Transverse colon (tissue), 4 donors: ENCODE measurements around the gene SPATA31C1. TPM values are rescaled to one million over a fixed set of nuclear protein-coding genes. Genes with fewer than 3 reads are reported as not detected.

ENCODE experiments used
- DNase-seq: peaks from one replicate; pipeline ENCODE4 v3.0.0-alpha.2; 2019
- H3K27ac ChIP-seq, 4 donors: fragments of 200-600 bp; sonication (generic); 2 replicates each; pipeline ENCODE4 v1.5.1; 2016 to 2018; ENCODE audit warnings: inconsistent platforms in 4 of 4
- H3K27me3 ChIP-seq: fragments of 200-600 bp; sonication (generic); 2 replicates; pipeline ENCODE4 v1.5.1; 2017; ENCODE audit warnings: inconsistent platforms
- H3K36me3 ChIP-seq, 4 donors: fragments of 200-600 bp; sonication (generic); 2 replicates each; pipeline ENCODE4 v1.5.1; 2017 to 2019; ENCODE audit warnings: inconsistent platforms in 4 of 4
- H3K4me1 ChIP-seq, 4 donors: fragments of 200-600 bp; sonication (generic); 2 replicates each; pipeline ENCODE4 v1.5.1; 2017 to 2020; ENCODE audit warnings: inconsistent platforms in 4 of 4
- H3K4me3 ChIP-seq, 4 donors: fragments of 200-600 bp; sonication (generic); 1 replicate in 1 of 4; 2 replicates in 3 of 4; pipeline versions ENCODE4 v1.5.1 to v1.6.1; 2017 to 2019; ENCODE audit warnings: inconsistent platforms in 4 of 4
- H3K9me3 ChIP-seq, 2 donors: fragments of 200-600 bp; sonication (generic); 2 replicates each; pipeline ENCODE4 v1.5.1; 2017 to 2019; ENCODE audit warnings: inconsistent platforms in 2 of 2
- CTCF ChIP-seq, 5 experiments: fragments of 200-600 bp in 3 of 5; fragments of 450-650 bp in 2 of 5; sonication (generic) in 3 of 5; IDR thresholded peaks; 1 replicate in 2 of 5; 2 replicates in 3 of 5; pipeline ENCODE4 v1.5.1; 2016 to 2017; ENCODE audit warnings: antibody characterized with exemption in 5 of 5, inconsistent platforms in 3 of 5, mild to moderate bottlenecking in 2 of 5, moderate library complexity in 1 of 5
- EP300 ChIP-seq: sonication (generic); formaldehyde crosslinking; IDR thresholded peaks from one replicate; pipeline ENCODE4 v1.6.1; 2017; ENCODE audit warnings: antibody characterized with exemption, low read depth
- POLR2A ChIP-seq: fragments of 450-650 bp; IDR thresholded peaks from one replicate; pipeline ENCODE4 v1.6.1; 2016; ENCODE audit warnings: antibody characterized with exemption, mild to moderate bottlenecking, moderate library complexity
- POLR2AphosphoS5 ChIP-seq, 3 donors: sonication (generic); formaldehyde crosslinking; IDR thresholded peaks; one replicate each; pipeline ENCODE4 v1.6.1; 2016; ENCODE audit warnings: antibody characterized with exemption in 3 of 3
- WGBS, 2 donors: methylation state at CpG; one replicate each; pipeline ENCODE4 v1.1.5; 2018; ENCODE audit warnings: low coverage in 1 of 2; 5-methylcytosine and 5-hydroxymethylcytosine counted together
- in situ Hi-C, 4 donors: fragments of 200-750 bp; cut with MboI; loops; one replicate each; pipeline versions ENCODE4 v1.15.0 to v1.15.1; 2017; ENCODE audit warnings: low sequenced_read_pairs in 3 of 4, low pct_ligation_motif_present in 1 of 4, low pct_unique_long_range_greater_than_20kb in 1 of 4
- intact Hi-C: fragments of 100-400 bp; cut with DNase I; formaldehyde crosslinking; loops from one replicate; pipeline ENCODE4 v1.15.1; 2023; ENCODE audit warnings: low total_unique reads
- total RNA-seq, 4 donors: library from RNA; depleted of rRNA; stranded (reverse); fragments of >200 nt; gene quantifications; one replicate each; pipeline ENCODE4 v1.1.0, GENCODE V29; 2016

The SPATA31C1 gene
- total RNA-seq, 4 donors from 2014 or later: not detected

- Histone ChIP-seq H3K27ac (peak overlapping the region in 1 of 4 donors; percentile 86), H3K4me3 (no peak overlapping the region), H3K9me3 (no peaks in the 10 kb centered on the region), H3K27me3 (no peaks in the 10 kb centered on the region), H3K36me3 (no peaks in the 10 kb centered on the region), H3K4me1 (peaks cover 11 to 19% (median 13%) of the 10 kb centered on the region in 4 donors)
- no peak for TF ChIP-seq POLR2A
- no peak for TF ChIP-seq CTCF (IDR thresholded peaks at IDR 0.05)
- no peak for TF ChIP-seq EP300
- no peak for TF ChIP-seq POLR2AphosphoS5 (IDR thresholded peaks at IDR 0.05)
- WGBS, 2 donors: 88 to 94% methylated on average over 2 to 5 of the region's 5 CpGs
- intact Hi-C loops (no loop called here), in situ Hi-C loops (loop anchor here in 2 of 4 donors (25.0 kb wide), 2 partner anchors 89 to 614 kb away; no protein-coding TSS in a partner anchor)
- DNase-seq: no peak
These were observed 55.4 kb downstream of the SPATA31C1 start for GRCh38 chr9:87973122-87973521.

Other genes with a start within 250 kb of the SPATA31C1 start
- 100 to 1,000 TPM in 1 of 4 donors, 10 to 100 TPM in 3; 26.7 to 108 (median 66.6) TPM for gene CTSL, start 191.8 kb upstream of the SPATA31C1 start, total RNA-seq
- gene SPATA31E1, start 35.1 kb upstream of the SPATA31C1 start, total RNA-seq: not detected
- 10 to 100 TPM in 3 of 4 donors, 1 to 10 TPM in 1; 2.8 to 25.4 (median 12.9) TPM for gene CDK20, start 56.6 kb downstream of the SPATA31C1 start, total RNA-seq
- not detected for gene SPATA31C2, start 220.5 kb downstream of the SPATA31C1 start, total RNA-seq